Posterior vena cava (tissue), 2 donors: Measurements from ENCODE around the gene CNNM2. TPM values are rescaled to one million over a fixed set of nuclear protein-coding genes. Genes with fewer than 3 reads are reported as not detected.
"Not testable (repeated sequence)": the region's sequence is repeated elsewhere in the genome, so short reads cannot be mapped to it uniquely, and the experiment has no call there.

ENCODE experiments used
- DNase-seq: peaks from one replicate; pipeline ENCODE4 v3.0.0-alpha.2; 2020; ENCODE audit warnings: low spot score
- intact Hi-C, 2 donors: fragments of 100-400 bp; cut with DNase I; formaldehyde crosslinking; loops; one replicate each; pipeline versions ENCODE4 v1.14.1 to v1.14.2; 2022 to 2023
- total RNA-seq, 2 donors: library from RNA; stranded (reverse); fragmentation: NEBNext Ultra II Directional; extraction: Animal tissue kit (Norgen Biotek cat#: 25700); gene quantifications; one replicate each; pipeline ENCODE4 v1.2.1, GENCODE V29; 2021
- donor health status: DM: yes; HTN: yes; CAD: no.
- donor health status: DM: yes; HTN: yes; CAD: no.

CNNM2 gene
- total RNA-seq, 2 donors from 2014 or later, result 7.3 to 10.1 TPM

GRCh38 chr10:103000050-103000449 is 82.0 kb downstream of the CNNM2 start:
- DNase-seq, intact Hi-C loops: not testable (repeated sequence)

GRCh38 chr10:103007017-103007416 is 88.9 kb downstream of the CNNM2 start:
- intact Hi-C loops, result no loop called here
- DNase-seq, result no peak

DNA sequence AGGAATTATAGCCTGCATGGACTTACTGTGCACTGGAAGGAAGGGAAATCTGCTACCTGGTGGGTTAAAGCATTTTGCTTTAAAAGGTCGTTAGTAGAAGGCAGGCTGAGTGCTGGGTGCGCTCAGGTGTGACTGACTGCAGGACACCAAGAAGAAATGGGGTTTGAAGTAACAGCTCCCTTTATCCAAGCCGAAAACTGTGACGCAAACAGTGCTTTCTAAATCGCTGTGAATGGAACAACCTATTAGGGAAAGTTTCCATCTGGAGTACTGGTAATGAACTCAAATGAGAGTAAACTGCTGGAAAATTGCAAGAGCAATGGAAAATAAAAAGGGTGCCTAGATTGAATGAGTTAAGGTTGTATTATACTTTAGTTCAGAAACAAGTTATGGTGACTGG is 95.3 kb downstream of the CNNM2 start:
- intact Hi-C loops, result no loop called here
- DNase-seq, result no peak

GRCh38 chr10:103019425-103019824 is 101.3 kb downstream of the CNNM2 start:
- DNase-seq, result no peak
- intact Hi-C loops, result no loop called here

DNA sequence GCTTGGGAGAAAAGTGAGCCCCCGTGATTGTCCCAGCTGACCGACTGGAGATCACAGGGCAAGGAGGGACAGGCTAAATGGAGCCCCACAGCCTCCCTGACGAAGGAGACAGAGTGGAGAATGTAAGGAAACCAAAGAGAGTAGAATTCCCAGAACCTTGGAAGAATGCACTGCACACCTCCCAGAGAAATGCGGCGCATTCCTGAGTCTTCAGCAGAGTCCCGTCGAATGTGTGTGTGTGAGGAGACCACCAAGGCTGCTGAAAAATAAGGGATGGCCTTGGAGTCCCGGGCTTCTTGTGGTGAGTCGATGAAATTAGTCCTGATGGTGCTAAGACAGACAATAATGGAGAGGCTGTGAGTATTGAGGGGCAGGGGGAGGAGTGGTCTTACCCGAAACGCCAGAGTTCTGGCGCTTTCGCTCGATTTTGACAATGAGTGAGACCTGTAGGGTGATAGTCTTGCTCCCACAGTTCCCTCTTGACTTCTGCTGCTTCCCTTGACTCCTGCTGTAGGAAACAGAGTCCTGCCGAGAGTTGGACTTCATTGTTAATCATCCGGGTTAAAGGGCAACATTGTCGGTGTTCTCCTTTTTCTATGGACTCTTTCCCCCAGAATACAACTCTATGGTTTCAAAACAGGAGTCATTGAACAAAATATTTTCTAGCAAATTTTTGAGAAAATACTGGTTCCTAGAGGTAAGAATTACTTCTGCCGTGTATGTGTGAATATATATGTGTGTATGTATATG is 103.2 kb downstream of the CNNM2 start:
- no peak for DNase-seq
- intact Hi-C loops, result no loop called here

GRCh38 chr10:103021900-103022293 is 103.8 kb downstream of the CNNM2 start:
- intact Hi-C loops, result no loop called here
- DNase-seq, result no peak

DNA sequence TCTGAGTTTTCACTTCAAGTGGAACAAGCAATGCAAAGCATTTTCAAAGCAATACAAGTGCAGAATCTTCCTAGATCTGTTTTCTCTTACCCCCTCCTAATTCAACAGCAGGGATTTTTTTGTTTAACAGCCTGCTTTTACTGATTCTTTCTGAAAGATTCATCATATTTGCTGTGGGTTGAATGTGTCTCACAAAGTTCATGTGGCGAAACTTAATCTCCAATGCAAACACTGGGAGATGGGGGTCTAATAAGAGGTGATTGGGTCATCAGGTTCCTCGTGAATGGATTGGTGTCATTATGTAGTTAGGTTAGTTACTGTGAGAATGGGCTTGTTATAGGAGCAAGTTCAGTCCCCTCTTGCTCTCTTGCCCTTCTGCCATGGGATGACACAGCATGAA is 107.6 kb downstream of the CNNM2 start:
- intact Hi-C loops, result no loop called here
- DNase-seq, result no peak

GRCh38 chr10:103038570-103038969 is 120.5 kb downstream of the CNNM2 start:
- intact Hi-C loops, result no loop called here
- no peak for DNase-seq

GRCh38 chr10:103040418-103040817 is 122.3 kb downstream of the CNNM2 start:
- intact Hi-C loops, result no loop called here
- no peak for DNase-seq

DNA sequence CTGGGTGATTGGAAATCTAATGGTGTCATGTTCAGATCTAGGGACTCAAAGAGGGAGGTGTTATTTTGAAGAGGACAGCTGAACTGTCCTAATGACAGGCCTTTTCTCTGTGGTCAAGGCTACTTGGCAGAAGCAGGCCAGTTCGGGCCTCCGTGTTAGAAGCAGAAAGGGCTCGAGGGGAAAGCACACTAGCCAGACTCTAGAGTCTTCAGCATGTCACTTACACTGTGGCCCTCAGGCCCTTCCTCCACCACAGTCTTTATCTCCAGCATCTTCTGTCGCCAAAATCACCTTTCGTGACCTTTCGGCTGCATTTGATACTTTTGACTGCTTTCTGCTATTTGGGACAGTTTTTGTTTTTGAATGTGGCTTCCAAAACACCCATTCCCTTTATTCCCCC is 123.3 kb downstream of the CNNM2 start:
- no peak for DNase-seq
- intact Hi-C loops, result no loop called here

DNA sequence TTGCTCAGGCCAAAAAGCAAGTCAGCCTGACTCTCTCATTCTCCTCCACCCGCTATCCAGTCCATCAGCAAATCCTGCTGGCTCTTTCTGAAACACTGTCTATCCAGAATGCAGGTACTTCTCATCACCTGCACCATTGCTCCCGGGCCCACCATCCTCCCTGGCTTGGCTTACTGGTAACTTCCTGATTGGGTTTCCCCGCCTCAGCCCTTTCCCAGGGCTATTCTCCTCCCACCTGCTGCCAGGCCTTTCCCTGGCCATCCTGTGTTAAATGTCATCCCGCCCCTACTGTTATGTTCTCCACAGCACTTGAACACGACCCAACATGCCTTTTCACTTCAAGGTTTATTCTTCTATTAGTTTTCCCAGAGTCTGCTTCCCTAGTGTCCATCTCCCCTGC is 124.0 kb downstream of the CNNM2 start:
- intact Hi-C loops, result no loop called here
- DNase-seq, result no peak

GRCh38 chr10:103042908-103043307 is 124.8 kb downstream of the CNNM2 start:
- intact Hi-C loops, result no loop called here
- DNase-seq, result no peak

GRCh38 chr10:103044942-103045489 is 126.9 kb downstream of the CNNM2 start:
- DNase-seq, result no peak
- intact Hi-C loops, result no loop called here

DNA sequence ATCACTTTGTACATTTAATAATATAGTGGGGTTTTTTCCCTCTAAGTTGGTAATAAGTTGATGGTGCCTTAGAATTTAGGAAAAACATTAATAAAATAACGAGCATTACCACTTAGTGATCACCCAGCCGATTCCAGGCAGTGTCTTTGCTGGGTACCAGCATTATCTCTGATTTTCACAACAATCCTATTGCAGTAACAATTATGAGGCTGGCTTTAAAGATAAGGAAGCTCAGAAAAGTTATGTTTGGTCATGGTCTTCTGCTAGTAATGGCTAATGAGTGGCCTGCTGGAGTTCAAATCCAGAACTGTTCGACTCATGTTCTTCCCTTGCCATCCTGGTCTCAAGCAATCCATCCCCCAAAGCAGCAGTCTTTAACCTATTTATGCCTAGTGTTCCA is 127.9 kb downstream of the CNNM2 start:
- DNase-seq, result no peak
- intact Hi-C loops, result no loop called here

GRCh38 chr10:103047381-103047780 is 129.3 kb downstream of the CNNM2 start:
- intact Hi-C loops, result no loop called here
- DNase-seq, result no peak

DNA sequence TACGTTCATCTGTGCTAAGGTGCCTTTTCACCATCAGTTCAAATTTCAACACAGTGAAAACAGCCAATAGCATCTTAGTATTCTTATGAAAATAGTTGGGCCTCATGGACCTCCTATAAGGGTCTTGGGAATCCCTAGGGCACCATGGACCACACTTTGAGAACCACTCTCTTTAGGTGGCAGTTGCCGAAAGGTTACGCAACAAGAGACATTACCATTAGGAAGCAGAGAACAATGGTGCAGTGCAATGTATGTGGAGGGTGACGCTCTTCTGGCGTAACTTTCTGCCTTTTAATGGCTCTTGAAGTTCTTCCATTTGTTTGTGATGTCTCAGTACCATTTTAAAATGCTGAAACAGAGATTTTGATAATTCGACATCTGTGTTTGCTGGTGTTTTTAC is 131.1 kb downstream of the CNNM2 start:
- intact Hi-C loops, result no loop called here
- DNase-seq, result no peak

- peak; percentile 92 for DNase-seq
- intact Hi-C loops, result no loop called here
Measured at GRCh38 chr10:103053659-103054581, 135.8 kb downstream of the CNNM2 start.

DNA sequence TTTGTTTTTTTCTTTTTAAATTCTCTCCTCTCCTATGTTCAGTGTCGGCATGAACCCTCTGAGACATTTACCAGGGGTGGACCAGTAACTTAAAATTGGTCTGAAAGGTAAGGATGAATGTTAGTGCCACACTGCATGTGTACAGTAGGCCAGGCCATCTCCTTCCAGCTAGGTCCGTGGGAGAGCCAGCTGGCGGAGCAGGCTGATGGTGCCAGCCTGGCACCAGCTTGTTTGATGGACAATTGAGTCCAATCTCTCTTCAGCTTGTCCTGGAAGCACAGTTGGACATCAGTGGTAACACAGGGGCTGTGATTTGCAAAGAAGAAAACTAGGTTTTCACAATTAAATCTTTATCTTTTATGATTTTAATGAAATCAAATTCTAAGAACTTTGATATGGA is 136.5 kb downstream of the CNNM2 start:
- intact Hi-C loops, result no loop called here
- DNase-seq, result no peak

DNA sequence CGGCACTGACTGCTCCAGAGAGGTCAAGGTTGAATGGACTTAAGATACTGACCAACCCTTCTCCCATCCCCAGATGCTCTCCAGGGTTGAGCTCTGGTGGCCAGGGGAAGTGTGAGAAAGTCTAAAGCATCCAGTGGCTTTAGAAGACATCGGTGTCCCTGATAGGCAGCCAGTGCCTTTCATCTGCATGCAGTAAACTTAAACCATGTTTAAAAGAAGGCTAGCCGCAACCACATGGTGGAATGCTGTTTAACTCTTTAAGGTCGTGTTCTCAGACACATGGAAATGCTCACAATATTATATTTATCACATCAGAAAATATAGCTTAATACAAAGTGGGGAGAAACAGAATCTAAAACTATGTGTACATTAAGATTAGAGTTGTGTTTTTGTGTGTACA is 137.0 kb downstream of the CNNM2 start:
- DNase-seq, result no peak
- intact Hi-C loops, result no loop called here

DNA sequence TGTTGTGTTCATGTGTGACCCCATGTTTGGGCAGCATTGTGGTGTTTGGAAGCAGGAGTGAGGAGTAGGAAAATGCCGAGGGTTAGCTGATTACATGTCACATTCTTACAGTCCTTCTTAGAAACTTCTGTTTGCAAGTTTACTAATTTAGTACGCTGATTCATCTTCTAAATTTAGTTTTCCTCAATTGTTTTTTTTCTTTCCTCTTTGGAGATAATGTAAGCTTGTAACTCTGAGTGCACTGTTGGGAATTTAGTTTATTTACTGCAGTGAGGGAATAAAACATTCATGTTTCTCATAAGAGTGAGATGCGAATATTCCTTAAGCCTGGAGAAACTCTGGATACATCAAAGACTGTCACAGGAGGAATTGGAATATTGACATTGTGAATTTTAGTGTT is 139.9 kb downstream of the CNNM2 start:
- DNase-seq, result no peak
- intact Hi-C loops, result no loop called here
